NCI-H1092 (cell line): Measurements from ENCODE around the gene ZBTB8B.
"Not testable (repeated sequence)": the region's sequence is repeated elsewhere in the genome, so short reads cannot be mapped to it uniquely, and the experiment has no call there.

ENCODE experiments used
- DNase-seq: peaks from one replicate; lab custom pipeline; 2025; lab: John Stamatoyannopoulos, UW

Gene ZBTB8B

GRCh38 chr1:32470431-32470830, 5.6 kb downstream of the ZBTB8B start:
- no peak for DNase-seq

- DNase-seq, result no peak
Measured at GRCh38 chr1:32470991-32471694, 6.3 kb downstream of the ZBTB8B start.

- no peak for DNase-seq
Measured at GRCh38 chr1:32471695-32472362, 7.0 kb downstream of the ZBTB8B start.

GRCh38 chr1:32472966-32473365, 8.1 kb downstream of the ZBTB8B start:
- not testable (repeated sequence) for DNase-seq

GRCh38 chr1:32474954-32475353, 10.1 kb downstream of the ZBTB8B start:
- peak; percentile 53 for DNase-seq

- no peak for DNase-seq
Measured at GRCh38 chr1:32480003-32480402, 15.1 kb downstream of the ZBTB8B start.

GRCh38 chr1:32480761-32481160, 15.9 kb downstream of the ZBTB8B start:
- no peak for DNase-seq

GRCh38 chr1:32481788-32482187, 16.9 kb downstream of the ZBTB8B start:
- not testable (repeated sequence) for DNase-seq

GRCh38 chr1:32485554-32486255, 20.8 kb downstream of the ZBTB8B start:
- DNase-seq, result no peak

GRCh38 chr1:32486463-32487113, 21.7 kb downstream of the ZBTB8B start:
- DNase-seq, result no peak

GRCh38 chr1:32487182-32487581, 22.3 kb downstream of the ZBTB8B start:
- no peak for DNase-seq

GRCh38 chr1:32489774-32490454, 25.0 kb downstream of the ZBTB8B start:
- DNase-seq, result no peak

- no peak for DNase-seq
Measured at GRCh38 chr1:32491386-32491785, 26.5 kb downstream of the ZBTB8B start.

- no peak for DNase-seq
Measured at GRCh38 chr1:32494196-32494595, 29.3 kb downstream of the ZBTB8B start.

- DNase-seq, result no peak
Measured at GRCh38 chr1:32494711-32495337, 30.0 kb downstream of the ZBTB8B start.

GRCh38 chr1:32496127-32496526, 31.3 kb downstream of the ZBTB8B start:
- no peak for DNase-seq

- no peak for DNase-seq
Measured at GRCh38 chr1:32498751-32499150, 33.9 kb downstream of the ZBTB8B start.

GRCh38 chr1:32500387-32501209, 35.7 kb downstream of the ZBTB8B start:
- DNase-seq, result peak; percentile 55

- DNase-seq, result no peak
Measured at GRCh38 chr1:32501865-32502264, 37.0 kb downstream of the ZBTB8B start.

- DNase-seq, result no peak
Measured at GRCh38 chr1:32503153-32503552, 38.3 kb downstream of the ZBTB8B start.

GRCh38 chr1:32507021-32507420, 42.1 kb downstream of the ZBTB8B start:
- DNase-seq, result no peak
